HepG2 (cell line): ENCODE data around the gene ATP9A. TPM values are rescaled to one million over a fixed set of nuclear protein-coding genes. Genes with fewer than 3 reads are reported as not detected.
A peak's percentile ranks its signal among the peaks of the same experiment; 100 is the strongest.

Source experiments
- GATAD2A ChIP-seq: IDR thresholded peaks from 2 replicates; pipeline ENCODE4 v1.6.1; 2016
- KLF12 ChIP-seq: sonication (generic); formaldehyde crosslinking; IDR thresholded peaks from 2 replicates; pipeline ENCODE4 v1.4.0; 2020; ENCODE audit warnings: missing genetic modification reagents, borderline replicate concordance
- MAX ChIP-seq: IDR thresholded peaks from 2 replicates; pipeline ENCODE4 v1.6.1; 2012; ENCODE audit warnings: inconsistent platforms
- MEIS2 ChIP-seq: sonication (generic); formaldehyde crosslinking; IDR thresholded peaks from 2 replicates; pipeline ENCODE4 v1.9.0; 2021; ENCODE audit warnings: mild to moderate bottlenecking, missing genetic modification reagents
- SALL2 ChIP-seq: sonication (generic); formaldehyde crosslinking; IDR thresholded peaks from 2 replicates; pipeline ENCODE4 v1.8.1; 2023; ENCODE audit warnings: mild to moderate bottlenecking, missing genetic modification reagents, inconsistent platforms
- SAP130 ChIP-seq: IDR thresholded peaks from 2 replicates; pipeline ENCODE4 v1.6.1; 2016; ENCODE audit warnings: low read depth
- SATB2 ChIP-seq: sonication (generic); formaldehyde crosslinking; IDR thresholded peaks from 2 replicates; pipeline ENCODE4 v1.5.0; 2020; ENCODE audit warnings: missing genetic modification reagents
- SOX13 ChIP-seq, 3 experiments: fragments of 450-650 bp in 1 of 3; sonication (generic) in 1 of 3; formaldehyde crosslinking in 1 of 3; IDR thresholded peaks in 2 of 3; conservative IDR thresholded peaks in 1 of 3; 2 replicates each; pipeline versions ENCODE4 v1.5.0 to v1.6.1; 2016 to 2020; ENCODE audit warnings: antibody characterized with exemption in 1 of 3, mild to moderate bottlenecking in 1 of 3, missing compliant biosample characterization in 1 of 3, missing genetic modification reagents in 1 of 3, moderate library complexity in 1 of 3
- STAT6 ChIP-seq: sonication (generic); formaldehyde crosslinking; IDR thresholded peaks from 2 replicates; pipeline ENCODE4 v1.4.0; 2020; ENCODE audit warnings: missing genetic modification reagents, mild to moderate bottlenecking, borderline replicate concordance
- TGIF2 ChIP-seq: IDR thresholded peaks from 2 replicates; pipeline ENCODE4 v1.6.1; 2016; ENCODE audit warnings: control low read depth, missing compliant biosample characterization
- ZNF205 ChIP-seq: IDR thresholded peaks from 2 replicates; pipeline ENCODE4 v1.6.1; 2018; ENCODE audit warnings: missing biosample characterization, missing genetic modification reagents
- ZNF335 ChIP-seq: sonication (generic); formaldehyde crosslinking; IDR thresholded peaks from 2 replicates; pipeline ENCODE4 v1.4.0; 2020; ENCODE audit warnings: missing genetic modification reagents
- ZNF513 ChIP-seq: sonication (generic); formaldehyde crosslinking; conservative IDR thresholded peaks from 2 replicates; pipeline ENCODE4 v1.5.0; 2020; ENCODE audit warnings: missing genetic modification reagents
- ZNF644 ChIP-seq: IDR thresholded peaks from 2 replicates; pipeline ENCODE4 v1.6.1; 2016; ENCODE audit warnings: low read depth
- ZNF691 ChIP-seq: sonication (generic); formaldehyde crosslinking; IDR thresholded peaks from 2 replicates; pipeline ENCODE4 v1.4.0; 2020; ENCODE audit warnings: missing genetic modification reagents, low read depth, mild to moderate bottlenecking, borderline replicate concordance
- ZNF737 ChIP-seq: sonication (generic); formaldehyde crosslinking; IDR thresholded peaks from 2 replicates; pipeline ENCODE4 v1.5.0; 2020; ENCODE audit warnings: missing genetic modification reagents, mild to moderate bottlenecking, borderline replicate concordance
- ZNF772 ChIP-seq: sonication (generic); formaldehyde crosslinking; IDR thresholded peaks from 2 replicates; pipeline ENCODE4 v1.5.0; 2020; ENCODE audit warnings: mild to moderate bottlenecking, missing genetic modification reagents
- ZNF776 ChIP-seq: sonication (generic); formaldehyde crosslinking; IDR thresholded peaks from 2 replicates; pipeline ENCODE4 v1.4.0; 2020; ENCODE audit warnings: mild to moderate bottlenecking, missing genetic modification reagents
- ZNF777 ChIP-seq: sonication (generic); formaldehyde crosslinking; IDR thresholded peaks from 2 replicates; pipeline ENCODE4 v1.4.0; 2020; ENCODE audit warnings: missing genetic modification reagents
- polyA plus RNA-seq, 8 experiments: library from polyadenylated mRNA; depleted of rRNA in 3 of 8; stranded (reverse) in 7 of 8; unstranded in 1 of 8; fragments of >200 nt; fragmentation: Illumina TruSeq in 4 of 8; extraction: Trizol in 4 of 8; gene quantifications; 2 replicates each; pipeline versions ENCODE4 v1.2.1 to v1.2.3, GENCODE V29; 2011 to 2016; ENCODE audit warnings: low read depth in 4 of 8, missing spikeins in 1 of 8, mixed read lengths in 1 of 8; ENCODE audit not compliant: insufficient read depth in 1 of 8
- total RNA-seq, 5 experiments: library from RNA; depleted of rRNA; stranded (reverse); fragments of >200 nt; fragmentation: Illumina TruSeq; extraction: Trizol; gene quantifications; 2 replicates each; pipeline ENCODE4 v1.2.3, GENCODE V29; 2016; ENCODE audit warnings: low read depth in 1 of 5
- TF ChIP-seq, protein P1 (sequence below): sonication (generic); formaldehyde crosslinking; IDR thresholded peaks from 2 replicates; pipeline ENCODE4 v1.5.0; 2020; ENCODE audit warnings: missing genetic modification reagents

ATP9A gene
- total and polyA plus RNA-seq, 2 of the 13 experiments (the other 11 are each of a cell fraction or from before 2014, with no cell fraction given) = 11.8 to 18.5 TPM

DNA sequence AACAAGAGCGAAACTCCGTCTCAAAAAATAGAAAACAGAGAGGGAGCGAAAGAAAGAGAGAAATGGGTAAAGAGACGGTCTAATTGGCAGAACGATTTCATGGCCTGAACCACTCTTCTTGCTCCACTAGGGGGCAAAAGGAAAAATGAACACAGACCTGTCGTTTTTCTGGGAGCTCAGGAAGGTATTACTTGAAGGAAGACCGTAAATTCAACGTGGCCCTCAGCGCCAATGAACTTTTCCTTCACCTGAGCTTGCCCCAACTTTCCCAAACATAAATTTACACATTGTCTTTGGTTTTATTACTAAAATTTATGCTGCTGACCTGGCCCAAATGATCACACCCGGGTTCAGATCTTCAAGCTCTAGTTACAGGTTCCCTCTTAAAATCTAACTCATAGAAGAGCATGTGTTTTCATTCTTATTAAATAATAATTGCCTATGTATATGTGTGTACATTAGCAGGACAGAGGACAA is 67.3 kb downstream of the ATP9A start (continued):
- TF ChIP-seq ZNF335 (0 out of 2 replicates have a peak, but pooled peaks have one; percentile 15), SALL2 (CRISPR knock-in tag) (no peak; the same call in none of the 2 replicates), ZNF205 (CRISPR knock-in tag) (peak; percentile 29; the same call in 1 of the 2 replicates), TGIF2 (CRISPR knock-in tag) (0 out of 2 replicates have a peak, but pooled peaks have one; percentile 51), ZNF776 (CRISPR knock-in tag) (no peak), GATAD2A (CRISPR knock-in tag) (peak; percentile 50; the same call in 1 of the 2 replicates), SOX13 (IDR thresholded peaks at IDR 0.05) (no peak), SOX13 (CRISPR knock-in tag; conservative IDR thresholded peaks at IDR 0.05 in 1 of 2, IDR thresholded peaks at IDR 0.05 in 1 of 2) (peak in 1 of 2 experiments; percentile 25; a peak in 1 of 4 replicates), ZNF737 (CRISPR knock-in tag) (no peak), MAX (peak; percentile 15; the same call in 1 of the 2 replicates), KLF12 (CRISPR knock-in tag) (0 out of 2 replicates have a peak, but pooled peaks have one; percentile 27), SAP130 (0 out of 2 replicates have a peak, but pooled peaks have one; percentile 32), MEIS2 (CRISPR knock-in tag) (0 out of 2 replicates have a peak, but pooled peaks have one; percentile 29), ZNF644 (CRISPR knock-in tag) (0 out of 2 replicates have a peak, but pooled peaks have one; percentile 36), ZNF772 (CRISPR knock-in tag) (no peak; the same call in 1 of the 2 replicates), SATB2 (CRISPR knock-in tag) (no peak), ZNF777 (CRISPR knock-in tag) (0 out of 2 replicates have a peak, but pooled peaks have one; percentile 61), ZNF691 (CRISPR knock-in tag) (peak; percentile 28; the same call in 1 of the 2 replicates), STAT6 (CRISPR knock-in tag) (no peak), ZNF513 (no peak)
- TF ChIP-seq, protein P1, sequence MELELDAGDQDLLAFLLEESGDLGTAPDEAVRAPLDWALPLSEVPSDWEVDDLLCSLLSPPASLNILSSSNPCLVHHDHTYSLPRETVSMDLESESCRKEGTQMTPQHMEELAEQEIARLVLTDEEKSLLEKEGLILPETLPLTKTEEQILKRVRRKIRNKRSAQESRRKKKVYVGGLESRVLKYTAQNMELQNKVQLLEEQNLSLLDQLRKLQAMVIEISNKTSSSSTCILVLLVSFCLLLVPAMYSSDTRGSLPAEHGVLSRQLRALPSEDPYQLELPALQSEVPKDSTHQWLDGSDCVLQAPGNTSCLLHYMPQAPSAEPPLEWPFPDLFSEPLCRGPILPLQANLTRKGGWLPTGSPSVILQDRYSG = peak; percentile 42; the same call in 1 of the 2 replicates
